ENCODE data around the gene BCKDHA. TPM values are rescaled to one million over a fixed set of nuclear protein-coding genes. Genes with fewer than 3 reads are reported as not detected.

BCKDHA gene
- polyA plus RNA-seq, 1 donor from 2014 or later, result 51.9 TPM

- no peak overlapping the region for H3K9ac ChIP-seq (ENCODE audit: low read length)
- H2AFZ ChIP-seq (ENCODE audit: low read depth, low read length), result no peak overlapping the region
- peaks cover 22% of the 10 kb centered on the region for H3K79me2 ChIP-seq (replicated peaks; ENCODE audit: insufficient read depth, low read length)
- H3K9me3 ChIP-seq (ENCODE audit: low read length), result no peaks in the 10 kb centered on the region
- H3K4me2 ChIP-seq (ENCODE audit: low read length), result no peak overlapping the region
- no peak overlapping the region for H3K4me3 ChIP-seq (ENCODE audit: low read length)
- no peak for TF ChIP-seq MXI1 (conservative IDR thresholded peaks at IDR 0.05; ENCODE audit: poor library complexity, severe bottlenecking)
- no peak for TF ChIP-seq TAF1 (IDR thresholded peaks at IDR 0.05; ENCODE audit: low read depth)
- no peak for TF ChIP-seq CTCF (IDR thresholded peaks at IDR 0.05; ENCODE audit: poor library complexity, severe bottlenecking)
- TF ChIP-seq POLR2AphosphoS5 (IDR thresholded peaks at IDR 0.05), result no peak
- no peak for TF ChIP-seq SMC3 (conservative IDR thresholded peaks at IDR 0.05; ENCODE audit: poor library complexity)
- TF ChIP-seq REST (IDR thresholded peaks at IDR 0.05; ENCODE audit: borderline replicate concordance), result no peak
- no peak for TF ChIP-seq EZH2 (IDR thresholded peaks at IDR 0.05; ENCODE audit: borderline replicate concordance, insufficient read depth, low read length, poor library complexity, severe bottlenecking)
- no peak for TF ChIP-seq RAD21 (conservative IDR thresholded peaks at IDR 0.05)
- no peak for TF ChIP-seq EP300 (conservative IDR thresholded peaks at IDR 0.05; ENCODE audit: poor library complexity, severe bottlenecking)
- no peaks in the 10 kb centered on the region for H3K36me3 ChIP-seq (ENCODE audit: insufficient read depth, low read length)
- no peaks in the 10 kb centered on the region for H3K27me3 ChIP-seq (ENCODE audit: insufficient read depth, low read depth, low read length)
- no peaks in the 10 kb centered on the region for H4K20me1 ChIP-seq (ENCODE audit: insufficient read depth)
- H3F3A ChIP-seq (ENCODE audit: insufficient read depth, low read length, poor library complexity, severe bottlenecking), result peaks cover 8% of the 10 kb centered on the region
- H3K27ac ChIP-seq (ENCODE audit: low read length), result no peak overlapping the region
- H3K9me2 ChIP-seq (ENCODE audit: insufficient read depth, low read length), result no peaks in the 10 kb centered on the region
Measured at GRCh38 chr19:41366089-41366488, 31.5 kb upstream of the BCKDHA start.

GRCh38 chr19:41367848-41368301, 29.7 kb upstream of the BCKDHA start:
- no peak overlapping the region for H3K4me2 ChIP-seq (ENCODE audit: low read length)
- no peaks in the 10 kb centered on the region for H3K9me2 ChIP-seq (ENCODE audit: insufficient read depth, low read length)
- no peak overlapping the region for H3K9ac ChIP-seq (ENCODE audit: low read length)
- H3F3A ChIP-seq (ENCODE audit: insufficient read depth, low read length, poor library complexity, severe bottlenecking), result peaks cover 8% of the 10 kb centered on the region
- no peaks in the 10 kb centered on the region for H4K20me1 ChIP-seq (ENCODE audit: insufficient read depth)
- H3K9me3 ChIP-seq (ENCODE audit: low read length), result no peaks in the 10 kb centered on the region
- H2AFZ ChIP-seq (ENCODE audit: low read depth, low read length), result no peak overlapping the region
- H3K79me2 ChIP-seq (replicated peaks; ENCODE audit: insufficient read depth, low read length), result peaks cover 22% of the 10 kb centered on the region
- no peak overlapping the region for H3K4me3 ChIP-seq (ENCODE audit: low read length)
- TF ChIP-seq RAD21 (conservative IDR thresholded peaks at IDR 0.05) (no peak), EZH2 (IDR thresholded peaks at IDR 0.05; ENCODE audit: borderline replicate concordance, insufficient read depth, low read length, poor library complexity, severe bottlenecking) (no peak), MXI1 (conservative IDR thresholded peaks at IDR 0.05; ENCODE audit: poor library complexity, severe bottlenecking) (no peak), CTCF (IDR thresholded peaks at IDR 0.05; ENCODE audit: poor library complexity, severe bottlenecking) (no peak), SMC3 (conservative IDR thresholded peaks at IDR 0.05; ENCODE audit: poor library complexity) (no peak), EP300 (conservative IDR thresholded peaks at IDR 0.05; ENCODE audit: poor library complexity, severe bottlenecking) (no peak), TAF1 (IDR thresholded peaks at IDR 0.05; ENCODE audit: low read depth) (no peak), REST (IDR thresholded peaks at IDR 0.05; ENCODE audit: borderline replicate concordance) (no peak), POLR2AphosphoS5 (IDR thresholded peaks at IDR 0.05) (no peak)
- H3K27me3 ChIP-seq (ENCODE audit: insufficient read depth, low read depth, low read length), result no peaks in the 10 kb centered on the region
- H3K27ac ChIP-seq (ENCODE audit: low read length), result no peak overlapping the region
- H3K36me3 ChIP-seq (ENCODE audit: insufficient read depth, low read length), result no peaks in the 10 kb centered on the region

All from neural cell (in vitro differentiated cells).